SU-DHL-6 (cell line): ENCODE results near the gene ALKBH7.

Experiments
- CTCF ChIP-seq: fragments of 200-600 bp; sonication (generic); IDR thresholded peaks from one replicate; pipeline ENCODE4 v1.5.1; 2017; ENCODE audit warnings: antibody characterized with exemption, mild to moderate bottlenecking, low read length, moderate library complexity; ENCODE audit not compliant: insufficient read depth, poor library complexity, severe bottlenecking
- EZH2phosphoT487 ChIP-seq: fragments of 200-600 bp; sonication (generic), shearing (Covaris generic); conservative IDR thresholded peaks from 2 replicates; pipeline ENCODE4 v1.6.1; 2018; ENCODE audit warnings: mild to moderate bottlenecking, antibody characterized with exemption, low read length, moderate library complexity, mixed read lengths

GRCh38 chr19:6378486-6378885, 5.9 kb downstream of the ALKBH7 start:
- TF ChIP-seq CTCF (no peak), EZH2phosphoT487 (no peak)
